Measurements from ENCODE around the gene PRM2.
A peak's percentile ranks its signal among the peaks of the same experiment; 100 is the strongest.
"Not testable (repeated sequence)": the region's sequence is repeated elsewhere in the genome, so short reads cannot be mapped to it uniquely, and the experiment has no call there.

The PRM2 gene

DNA sequence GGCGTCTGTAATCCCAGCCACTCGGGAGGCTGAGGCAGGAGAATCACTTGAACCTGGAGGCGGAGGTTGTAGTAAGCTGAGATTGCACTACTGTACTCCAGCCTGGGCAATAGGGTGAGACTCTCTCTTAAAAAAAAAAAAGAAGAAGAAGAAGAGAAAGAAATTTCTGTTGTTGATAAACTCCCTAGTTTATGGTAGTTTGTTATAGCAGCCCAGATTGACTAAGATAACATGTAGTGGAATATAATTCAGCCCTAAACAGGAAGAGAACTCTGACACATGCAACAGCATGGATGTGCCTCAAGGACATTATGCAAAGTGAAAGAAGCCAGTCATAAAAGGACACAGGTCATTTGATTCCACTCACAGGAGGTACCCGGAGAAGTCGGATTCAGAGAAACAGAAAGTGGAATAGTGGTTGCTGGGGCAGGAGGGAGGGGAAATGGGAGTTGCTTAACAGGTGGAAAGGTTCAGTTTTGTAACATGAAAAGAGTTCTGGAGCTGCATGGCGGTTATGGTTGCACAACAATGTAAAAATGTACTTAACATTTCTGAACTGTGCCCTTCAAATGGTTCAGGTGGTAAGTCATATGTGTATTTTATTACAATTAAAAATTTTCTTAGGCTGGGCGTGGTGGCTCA, 30.8 kb upstream of the PRM2 start:
- no peak for DNase-seq

DNA sequence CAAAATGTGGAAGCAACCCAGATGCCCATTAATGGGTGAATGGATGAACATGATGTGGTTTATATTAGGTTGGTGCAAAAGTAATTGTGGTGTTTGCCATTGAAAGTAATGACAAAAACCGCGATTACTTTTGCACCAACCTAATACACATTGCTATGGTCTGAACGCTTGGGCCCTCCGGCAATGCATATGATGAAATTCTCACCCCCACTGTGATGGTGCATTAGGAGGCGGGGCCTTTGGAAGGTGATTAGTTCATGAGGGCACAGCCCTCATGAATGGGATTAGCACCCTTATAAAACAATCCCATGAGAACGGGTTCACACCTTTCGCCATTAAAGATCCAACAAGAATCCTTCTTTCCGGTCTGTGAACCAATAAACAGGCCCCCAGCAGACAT, 30.1 kb upstream of the PRM2 start:
- DNase-seq = no peak

DNA sequence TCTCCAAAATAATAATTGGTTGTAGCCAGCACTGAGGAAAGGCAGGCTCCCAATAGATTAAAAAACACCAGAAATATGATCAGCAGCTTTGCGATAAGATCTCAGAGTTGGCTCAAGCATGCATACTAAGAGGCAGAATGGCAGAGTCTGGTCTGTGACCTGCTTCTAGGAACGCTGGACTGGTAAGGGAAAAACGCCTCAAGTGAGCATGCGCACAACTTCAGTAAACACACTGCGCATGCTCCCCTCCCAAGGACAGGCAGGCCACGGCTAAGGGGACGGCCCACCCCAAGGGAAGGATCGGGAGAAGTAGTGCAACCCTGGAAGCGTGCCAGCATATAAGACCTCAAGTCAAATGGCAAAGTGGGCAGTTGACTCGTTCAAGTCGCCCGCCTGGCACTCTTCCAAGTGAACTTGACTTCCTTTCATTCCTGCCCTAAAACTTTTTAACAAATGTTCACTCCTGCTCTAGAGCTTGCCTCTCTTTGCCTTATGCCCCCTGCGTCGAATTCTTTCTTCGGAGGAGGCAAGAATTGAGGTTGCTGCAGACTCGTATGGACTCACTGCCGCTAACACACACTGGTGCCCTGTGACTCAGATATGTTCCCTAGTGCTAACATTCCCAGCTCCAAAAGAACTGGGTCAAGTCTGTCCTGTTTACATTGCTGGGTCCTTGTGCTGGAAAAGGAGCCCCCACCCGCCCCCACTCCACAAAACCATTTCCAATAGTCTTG, 27.3 kb upstream of the PRM2 start:
- no peak for DNase-seq

DNA sequence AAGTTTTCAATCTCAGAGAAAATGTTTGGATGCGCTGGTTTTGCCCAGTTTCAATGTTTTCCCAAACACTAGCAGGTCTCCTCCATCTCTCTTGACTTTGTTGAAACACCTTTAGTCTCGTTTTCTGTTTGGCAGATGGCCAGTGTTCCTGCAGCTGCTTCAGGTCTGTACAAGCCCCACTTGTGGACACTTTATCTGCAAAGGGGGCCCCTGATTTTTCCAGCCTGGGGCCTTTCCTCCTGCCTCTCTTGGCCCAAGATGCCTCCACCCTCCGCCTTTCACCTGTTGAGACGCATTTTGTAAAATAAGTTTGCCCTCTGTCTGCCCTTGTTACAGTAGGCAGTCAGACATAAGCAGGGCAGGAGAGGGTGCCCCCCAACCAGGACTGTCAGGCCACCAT, 26.7 kb upstream of the PRM2 start:
- no peak for DNase-seq

DNA sequence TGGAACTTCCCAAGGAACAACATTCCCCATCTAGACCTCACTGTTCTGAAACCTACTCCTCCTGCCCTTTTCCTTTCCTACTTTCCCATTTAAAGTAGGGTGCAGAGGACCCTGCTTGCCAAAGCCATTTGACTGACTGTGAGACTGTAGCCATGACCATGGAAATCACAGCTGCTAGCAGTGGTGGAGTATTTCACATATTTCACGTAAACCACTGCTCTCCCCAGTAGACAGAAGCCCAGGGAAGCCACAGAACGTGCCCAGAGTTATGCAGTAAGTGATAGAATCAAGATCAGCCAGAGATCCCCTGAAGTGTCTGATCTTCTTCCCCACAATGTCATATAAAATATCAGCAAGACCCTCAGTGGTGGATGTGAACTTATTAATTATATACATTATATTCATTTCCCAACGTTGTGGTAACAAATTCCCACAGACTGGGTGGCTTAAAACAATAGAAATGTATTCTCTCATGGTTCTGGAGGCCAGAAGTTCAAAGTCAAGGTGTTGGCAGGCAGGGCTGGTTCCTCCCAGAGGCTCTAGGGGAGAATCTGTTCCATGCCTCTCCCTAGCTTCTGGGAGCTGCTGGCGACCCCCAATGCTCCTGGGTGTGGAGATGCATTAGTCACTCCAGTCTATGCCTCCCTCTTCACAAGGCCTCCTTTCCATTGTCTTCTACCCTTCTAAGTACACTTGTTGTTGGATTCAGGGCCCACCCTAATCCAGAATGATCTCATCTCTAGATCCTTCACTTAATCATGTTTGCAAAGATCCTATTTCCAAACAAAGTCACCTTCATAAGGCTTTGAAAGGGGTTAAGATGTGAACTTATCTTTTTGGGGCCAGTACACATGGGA, 25.6 kb upstream of the PRM2 start:
- DNase-seq = no peak

DNA sequence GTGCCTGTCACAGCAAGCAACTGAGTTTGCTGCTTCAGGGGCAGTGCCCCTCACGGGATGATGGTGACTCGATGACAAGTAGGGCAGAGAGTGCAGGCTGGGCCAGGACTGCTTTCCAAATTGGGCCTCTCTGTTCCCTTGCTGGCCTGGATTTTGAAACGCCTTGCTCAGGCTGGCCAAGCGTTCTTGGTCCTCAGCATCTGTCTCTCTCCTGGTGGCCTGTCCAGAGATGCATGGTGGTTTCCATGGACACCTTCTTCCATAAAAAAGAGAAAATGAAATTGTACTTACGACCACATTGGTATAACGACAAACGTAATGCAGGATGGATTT, 24.2 kb upstream of the PRM2 start:
- DNase-seq = no peak

DNA sequence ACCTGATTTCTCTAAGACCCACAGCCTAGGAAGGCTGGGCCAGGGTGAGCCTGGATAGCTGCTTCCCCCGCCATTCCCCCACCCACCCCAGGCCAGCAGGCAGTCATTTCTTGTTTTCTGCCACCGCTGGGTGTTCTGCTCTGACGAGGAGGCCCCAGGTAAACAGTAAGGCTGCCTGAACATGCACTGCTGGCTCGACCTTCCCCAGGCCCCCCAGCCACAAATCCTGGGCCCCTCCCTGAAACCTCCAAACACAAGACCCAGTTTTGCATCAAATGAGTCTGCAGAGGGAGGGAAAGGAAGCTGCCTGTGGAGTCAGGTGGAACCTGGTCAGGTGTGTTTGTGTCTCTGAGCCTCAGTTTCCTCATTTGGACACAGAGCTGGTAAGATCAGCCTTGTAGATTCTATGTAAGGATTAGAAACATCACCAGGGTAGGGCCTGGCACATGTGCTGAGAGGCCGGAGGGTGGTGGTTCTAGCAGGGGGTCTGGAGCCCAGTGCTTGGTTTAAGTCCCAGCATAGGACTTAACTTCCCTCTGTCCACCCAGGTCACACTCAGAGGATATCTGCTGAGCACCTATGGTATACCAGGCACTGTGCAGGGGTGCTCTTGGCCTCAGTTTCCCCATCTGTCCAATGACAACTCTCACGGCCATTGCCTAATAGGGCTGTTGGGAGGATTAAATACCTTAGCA, 23.7 kb upstream of the PRM2 start:
- DNase-seq = no peak

DNA sequence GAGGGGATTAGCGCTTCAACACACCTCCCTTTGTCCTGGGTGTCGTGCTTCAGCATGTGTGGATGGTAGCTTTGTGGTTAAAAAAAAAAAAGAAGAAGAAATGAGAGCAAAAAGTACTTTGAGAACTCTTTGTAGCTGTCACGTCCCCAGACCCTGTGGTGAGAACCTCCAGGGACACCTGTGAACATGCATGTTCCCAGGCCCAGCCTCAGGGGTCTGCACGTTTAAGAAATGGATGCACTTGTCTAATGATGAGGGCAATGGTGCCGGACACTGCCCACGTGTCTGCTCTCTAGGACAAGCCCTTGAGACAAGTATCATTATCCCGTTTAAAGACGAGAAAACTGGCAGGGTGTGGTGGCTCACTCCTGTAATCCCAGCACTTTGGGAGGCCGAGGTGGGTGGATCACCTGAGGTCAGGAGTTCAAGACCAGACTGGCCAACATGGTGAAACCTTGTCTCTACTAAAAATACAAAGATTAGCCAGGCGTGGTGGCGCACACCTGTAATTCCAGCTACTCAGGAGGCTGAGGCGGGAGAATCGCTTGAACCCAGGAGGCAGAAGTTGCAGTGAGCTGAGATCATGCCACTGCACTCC, 22.8 kb upstream of the PRM2 start:
- DNase-seq = not testable (repeated sequence)

DNA sequence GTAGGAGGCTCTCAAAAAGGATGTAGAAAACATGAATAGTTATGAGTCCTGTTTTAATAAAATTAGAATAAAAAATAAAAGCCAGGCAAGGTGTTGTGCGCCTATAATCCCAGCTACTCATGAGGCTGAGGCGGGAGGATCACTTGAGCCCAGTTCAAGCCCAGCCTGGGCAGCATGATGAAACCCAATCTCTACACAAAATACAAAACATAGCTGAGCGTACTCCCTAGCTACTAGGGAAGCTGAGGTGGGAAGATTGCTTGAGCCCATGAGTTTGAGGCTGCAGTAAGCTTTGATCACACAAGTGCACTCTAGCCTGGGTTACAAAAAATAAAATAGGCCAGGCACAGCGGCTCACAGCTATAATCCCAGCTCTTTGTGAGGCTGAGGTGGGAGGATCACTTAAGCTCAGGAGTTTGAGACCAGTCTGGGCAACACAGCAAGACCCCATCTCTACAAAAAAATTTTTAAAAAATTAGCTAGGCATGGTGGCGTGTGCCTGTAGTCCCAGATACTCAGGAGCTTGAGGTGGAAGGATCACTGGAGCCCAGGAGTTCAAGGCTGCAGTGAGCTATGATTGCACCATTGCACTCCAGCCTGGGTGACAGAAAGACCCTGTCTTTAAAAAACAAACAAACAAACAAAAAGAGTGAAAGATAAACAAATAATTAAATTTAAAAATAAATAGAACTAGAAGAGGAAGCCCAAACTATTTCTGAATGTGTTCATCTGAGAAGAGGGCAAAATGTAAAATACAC, 22.0 kb upstream of the PRM2 start:
- DNase-seq = no peak

DNA sequence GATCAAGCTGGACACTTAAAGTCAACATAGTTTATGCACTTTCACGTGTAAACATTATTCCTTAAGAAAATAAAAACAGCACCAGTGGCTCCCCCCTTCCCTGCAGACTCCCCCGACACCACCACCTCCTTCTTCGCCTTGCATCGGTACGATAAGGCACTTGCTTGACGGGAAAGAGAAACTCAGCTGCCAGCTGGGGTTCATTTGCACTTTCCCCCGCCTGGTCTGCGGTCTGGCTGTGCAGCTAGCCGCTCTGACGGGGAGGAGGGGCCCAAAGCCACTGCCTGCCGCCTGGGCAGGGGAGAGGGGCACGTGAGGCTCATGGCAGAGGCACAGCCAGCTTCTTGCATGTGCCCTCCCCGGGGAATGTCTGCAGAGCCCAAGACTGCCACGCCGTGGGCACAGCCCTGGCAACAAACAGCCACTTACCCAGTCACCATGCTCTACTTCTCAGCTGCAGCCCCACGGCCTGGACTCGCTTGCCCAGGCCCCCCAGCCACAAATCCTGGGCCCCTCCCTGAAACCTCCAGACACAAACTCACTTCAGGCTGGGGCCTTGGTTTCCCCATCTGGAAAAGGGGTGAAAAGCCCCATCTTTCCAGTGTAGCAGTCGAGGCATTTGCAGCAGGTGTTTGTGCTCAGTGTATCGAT, 21.3 kb upstream of the PRM2 start:
- peak; percentile 78 for DNase-seq

DNA sequence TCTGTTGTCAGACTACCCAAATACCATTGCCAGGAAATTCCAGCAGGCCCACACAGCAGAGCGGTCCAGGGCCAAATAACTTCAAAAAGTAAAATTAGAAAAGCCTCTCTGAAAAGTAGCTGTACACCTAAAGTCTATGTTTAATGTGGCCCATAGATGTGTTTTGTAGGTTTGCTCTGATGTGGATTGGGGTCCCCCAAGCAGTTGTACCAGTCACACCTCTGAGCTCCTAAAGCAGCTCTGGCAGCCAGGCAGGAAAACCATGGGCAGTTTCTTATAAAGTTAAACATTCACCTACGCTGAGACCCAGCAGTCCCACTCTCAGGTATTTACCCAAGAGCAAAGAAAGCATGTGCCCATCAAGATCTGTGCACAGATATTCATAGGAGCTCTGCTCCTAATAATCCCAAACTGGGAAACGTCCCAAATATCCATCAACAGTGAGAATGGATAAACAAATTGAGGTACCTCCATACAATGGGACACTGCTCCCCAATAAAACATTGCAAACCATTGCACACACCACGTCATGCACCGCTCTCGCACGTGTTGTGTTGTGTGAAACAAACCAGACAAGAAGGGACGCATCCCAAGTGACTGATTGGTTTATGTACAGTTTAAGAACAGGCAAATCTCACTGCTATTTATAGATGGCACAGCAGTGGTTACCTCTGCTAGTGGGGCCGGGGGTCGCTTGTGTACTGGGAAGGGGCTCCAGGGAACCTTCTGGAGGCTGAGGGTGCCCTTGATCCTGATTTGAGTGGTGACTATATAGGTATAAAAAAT, 20.6 kb upstream of the PRM2 start:
- DNase-seq = no peak

DNA sequence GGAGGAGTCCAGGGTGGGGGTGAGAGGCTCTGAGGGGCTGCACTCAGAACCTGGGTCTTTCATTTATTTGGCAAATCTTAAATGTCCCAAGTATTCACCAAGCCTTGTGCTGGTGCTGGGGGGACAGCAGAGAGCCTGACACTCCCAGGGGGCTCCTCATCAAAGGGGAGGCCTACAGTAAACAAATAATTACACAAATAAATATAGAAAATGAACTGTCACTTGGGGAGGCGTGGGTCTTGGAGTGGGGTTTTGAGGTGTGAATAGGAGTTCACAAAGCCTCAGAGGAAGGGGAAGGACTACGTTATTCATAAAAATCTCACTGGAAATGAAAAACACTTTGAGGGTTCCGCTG, 20.0 kb upstream of the PRM2 start:
- no peak for DNase-seq

DNA sequence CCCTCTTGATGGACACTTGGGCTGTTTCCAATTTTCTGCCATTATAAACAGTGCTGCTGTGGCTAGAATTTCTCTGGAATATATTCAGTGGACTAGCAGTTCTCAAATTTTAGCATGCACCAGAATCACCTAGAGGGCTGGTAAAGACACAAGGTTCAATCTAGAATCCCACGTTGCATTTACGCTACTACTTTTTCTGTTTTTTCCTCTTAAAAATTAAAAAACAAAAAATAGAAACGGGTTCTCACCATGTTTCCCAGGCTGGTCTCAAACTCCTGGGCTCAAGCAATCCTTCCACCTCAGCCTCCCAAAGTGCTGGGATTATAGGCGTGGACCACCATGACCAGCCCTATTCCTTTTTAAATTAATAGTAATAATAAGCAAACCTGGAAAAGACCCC, 19.4 kb upstream of the PRM2 start:
- DNase-seq = no peak

DNA sequence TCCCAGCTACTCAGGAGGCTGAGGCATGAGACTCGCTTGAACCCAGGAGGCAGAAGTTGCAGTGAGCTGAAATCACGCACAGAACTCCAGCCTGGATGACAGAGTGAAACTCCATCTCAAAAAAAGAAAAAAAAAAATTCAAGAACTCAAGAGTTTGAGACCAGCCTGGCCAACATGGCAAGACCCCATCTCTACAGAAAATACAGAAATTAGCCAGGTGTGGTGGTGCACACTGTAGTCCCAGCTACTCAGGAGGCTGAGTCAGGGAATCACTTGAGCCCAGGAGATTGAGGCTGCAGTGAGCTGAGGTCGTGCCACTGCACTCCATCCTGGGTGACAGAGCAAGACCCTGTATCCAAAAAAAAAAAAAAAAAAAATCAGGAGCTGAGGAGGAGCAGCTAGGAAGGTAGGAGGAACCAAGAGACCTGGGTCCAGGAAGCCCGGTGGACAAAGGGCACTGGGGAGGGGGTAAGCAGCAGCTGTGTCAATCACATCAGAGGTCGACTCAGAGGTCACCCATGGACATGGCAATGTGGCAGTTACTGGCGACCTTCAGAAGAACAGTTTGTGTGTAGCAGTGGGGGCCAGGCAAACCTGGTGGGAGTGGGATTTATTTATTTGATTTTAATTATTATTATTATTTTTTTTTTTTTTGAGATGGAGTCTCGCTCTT, 15.9 kb upstream of the PRM2 start:
- DNase-seq = no peak

DNA sequence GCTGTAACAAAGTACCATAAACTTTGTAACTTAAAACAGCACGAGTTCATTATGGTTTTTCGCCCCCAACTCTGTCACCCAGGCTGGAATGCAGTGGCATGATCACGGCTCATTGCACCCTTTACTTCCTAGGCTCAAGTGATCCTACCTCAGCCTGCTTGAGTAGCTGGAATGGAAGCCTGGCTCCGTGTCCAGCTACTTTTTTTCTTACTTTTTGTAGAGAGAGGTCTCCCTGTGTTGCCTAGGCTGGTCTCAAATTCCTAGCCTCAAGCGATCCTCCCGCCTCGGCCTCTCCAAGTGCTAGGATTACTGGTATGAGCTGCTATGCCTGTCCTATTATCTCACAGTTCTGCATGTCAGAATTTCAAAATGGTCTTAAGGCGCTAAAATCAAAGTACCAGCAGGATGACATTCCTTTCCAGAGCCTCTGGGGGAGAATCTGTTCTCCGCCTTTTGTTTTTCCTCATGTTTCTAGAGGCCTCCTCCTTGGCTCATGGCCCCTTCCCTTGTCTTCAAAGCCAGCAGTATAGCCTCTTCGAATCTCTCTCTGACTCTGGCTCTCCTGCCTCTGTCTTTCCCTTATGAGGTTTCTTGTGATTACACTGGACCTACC, 14.9 kb upstream of the PRM2 start:
- no peak for DNase-seq

DNA sequence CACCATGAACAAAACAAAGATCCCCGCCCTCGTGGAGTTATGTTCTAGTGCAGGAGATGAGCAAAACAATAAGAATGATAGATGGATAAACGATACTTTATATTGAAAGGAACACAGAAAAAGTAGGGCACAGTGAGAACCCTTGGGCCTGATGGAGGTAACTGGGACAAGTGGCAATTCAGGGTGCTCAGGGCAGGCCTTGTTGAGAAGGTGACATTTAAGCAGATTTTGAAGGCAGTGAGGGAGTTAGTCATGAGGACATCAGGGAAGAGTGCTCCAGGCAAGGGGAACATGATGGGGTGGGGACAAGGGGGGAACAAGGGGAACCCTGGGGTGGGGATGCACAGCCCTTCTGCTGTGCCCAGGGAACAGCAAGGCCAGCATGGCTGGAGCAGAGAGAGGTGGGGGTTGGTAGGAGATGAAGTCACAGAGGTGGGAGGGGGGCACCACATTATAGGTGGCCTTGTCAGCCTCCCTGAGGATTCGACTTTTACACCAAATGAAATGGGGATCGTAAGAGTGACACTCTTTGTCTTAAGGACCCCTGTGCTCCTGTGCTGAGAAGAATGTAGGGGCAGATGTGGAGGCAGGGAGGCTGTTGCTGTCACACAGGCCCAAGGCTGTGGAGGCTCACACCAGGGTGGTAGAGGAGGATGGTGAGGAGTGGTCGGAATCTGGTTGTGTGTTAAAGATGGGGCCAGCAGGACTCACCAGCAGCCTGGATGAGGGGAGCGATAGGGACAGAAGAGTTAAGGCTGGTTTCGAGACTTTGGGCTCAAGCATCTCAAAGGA, 14.0 kb upstream of the PRM2 start:
- DNase-seq = no peak

DNA sequence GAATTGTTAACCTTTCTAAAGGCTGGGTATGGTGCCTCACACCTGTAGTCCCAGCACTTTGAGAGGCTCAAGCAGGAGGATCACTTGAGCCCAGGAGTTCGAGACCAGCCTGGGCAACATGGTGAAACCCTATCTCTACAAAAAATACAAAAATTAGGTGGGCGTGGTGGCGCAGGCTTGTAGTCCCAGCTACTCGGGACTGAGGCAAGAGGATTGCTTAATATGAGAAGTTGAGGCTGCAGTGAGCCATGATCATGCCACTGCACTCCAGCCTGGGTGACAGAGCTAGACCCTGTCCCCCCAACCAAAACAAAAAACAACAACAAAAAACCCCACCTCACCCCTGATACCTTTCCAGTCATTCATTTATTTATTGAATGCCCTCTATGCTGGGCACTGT, 13.4 kb upstream of the PRM2 start:
- not testable (repeated sequence) for DNase-seq

DNA sequence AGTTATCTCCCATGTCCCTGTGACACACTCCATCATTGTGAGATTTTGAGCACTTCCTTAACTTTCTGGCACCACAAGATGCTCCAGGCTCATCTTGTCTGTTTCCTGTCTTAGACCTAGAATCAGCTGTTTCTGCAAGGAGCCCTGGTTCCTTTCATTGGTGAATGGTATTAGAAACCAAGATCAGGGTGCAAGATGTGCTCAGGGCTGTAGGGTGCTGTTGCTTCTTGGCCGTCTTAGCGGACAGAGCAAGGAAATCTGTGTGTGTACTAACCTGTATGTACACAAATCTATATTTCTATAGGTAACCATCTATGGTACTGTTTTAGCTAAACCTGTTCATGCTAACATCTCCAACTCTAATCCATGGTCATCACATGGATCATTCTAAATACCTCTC, 12.9 kb upstream of the PRM2 start:
- DNase-seq = no peak

DNA sequence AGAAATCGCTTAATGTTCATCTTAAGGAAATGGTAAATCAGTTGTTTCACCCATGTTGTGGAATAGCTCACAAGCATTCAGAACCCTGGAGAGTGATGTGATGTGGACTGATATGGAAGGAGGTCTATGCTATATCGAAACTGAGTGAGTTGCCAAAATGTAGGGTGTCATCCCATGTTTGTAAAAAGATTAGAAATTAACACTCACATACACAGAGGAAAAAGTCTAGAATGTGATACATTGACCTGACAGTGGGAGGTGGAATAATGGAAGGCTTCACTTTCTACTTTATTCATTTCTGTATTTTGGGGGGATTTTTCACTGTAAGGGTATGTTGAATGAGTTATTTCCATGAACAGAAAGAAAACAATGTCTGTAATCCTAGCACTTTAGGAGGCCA, 9.6 kb upstream of the PRM2 start:
- no peak for DNase-seq

Data from stimulated activated CD8-positive, alpha-beta memory T cell treated with anti-CD3 and anti-CD28 coated beads, Interleukin-4, amount 100 ng/mL, for 48 hours (primary cell).